Islet precursor cell (in vitro differentiated cells): ENCODE measurements around the gene PLCH1.

Experiments
- DNase-seq: peaks from one replicate; pipeline ENCODE4 v3.0.0-alpha.2; 2018

PLCH1 gene

GRCh38 chr3:155743606-155744005 is 1.3 kb downstream of the PLCH1 start:
- no peak for DNase-seq

- DNase-seq: no peak
Measured at GRCh38 chr3:155742349-155742965, 2.4 kb downstream of the PLCH1 start.

GRCh38 chr3:155741603-155742002 is 3.3 kb downstream of the PLCH1 start:
- DNase-seq: no peak

GRCh38 chr3:155741101-155741500 is 3.8 kb downstream of the PLCH1 start:
- DNase-seq: no peak

GRCh38 chr3:155739154-155739553 is 5.7 kb downstream of the PLCH1 start:
- no peak for DNase-seq

- no peak for DNase-seq
Measured at GRCh38 chr3:155738580-155739076, 6.2 kb downstream of the PLCH1 start.

- no peak for DNase-seq
Measured at GRCh38 chr3:155737844-155738460, 6.9 kb downstream of the PLCH1 start.

- no peak for DNase-seq
Measured at GRCh38 chr3:155736381-155736780, 8.5 kb downstream of the PLCH1 start.

- DNase-seq: no peak
Measured at GRCh38 chr3:155730843-155731242, 14.0 kb downstream of the PLCH1 start.

- no peak for DNase-seq
Measured at GRCh38 chr3:155727836-155728235, 17.0 kb downstream of the PLCH1 start.

GRCh38 chr3:155714295-155714718 is 30.6 kb downstream of the PLCH1 start:
- DNase-seq: no peak

- DNase-seq: no peak
Measured at GRCh38 chr3:155712008-155712407, 32.9 kb downstream of the PLCH1 start.

- DNase-seq: no peak
Measured at GRCh38 chr3:155704771-155705559, 39.9 kb downstream of the PLCH1 start.

GRCh38 chr3:155704061-155704460 is 40.8 kb downstream of the PLCH1 start:
- DNase-seq: no peak

GRCh38 chr3:155702745-155703591 is 41.9 kb downstream of the PLCH1 start:
- no peak for DNase-seq

- no peak for DNase-seq
Measured at GRCh38 chr3:155701882-155702465, 42.9 kb downstream of the PLCH1 start.

GRCh38 chr3:155697542-155697941 is 47.3 kb downstream of the PLCH1 start:
- DNase-seq: no peak

- DNase-seq: no peak
Measured at GRCh38 chr3:155690921-155691320, 54.0 kb downstream of the PLCH1 start.

GRCh38 chr3:155688481-155688880 is 56.4 kb downstream of the PLCH1 start:
- no peak for DNase-seq

GRCh38 chr3:155683344-155683720 is 61.5 kb downstream of the PLCH1 start:
- DNase-seq: no peak

GRCh38 chr3:155682426-155683343 is 62.2 kb downstream of the PLCH1 start:
- DNase-seq: no peak
